ENCODE data around the gene KMT2A.

KMT2A gene

GRCh38 chr11:118434123-118434552 lies 2.2 kb upstream of the KMT2A start:
- peaks cover 1% of the 10 kb centered on the region for H3K36me3 ChIP-seq (ENCODE audit: insufficient read depth, low read length)
- no peaks in the 10 kb centered on the region for H3K27me3 ChIP-seq (ENCODE audit: insufficient read depth, low read length, poor library complexity)
- H4K20me1 ChIP-seq (ENCODE audit: insufficient read depth, low read length): peaks cover 21% of the 10 kb centered on the region
- peak overlapping the region; percentile 94 for H3K9ac ChIP-seq (ENCODE audit: low read depth, low read length)
- peak overlapping the region; percentile 98 for H3K27ac ChIP-seq (ENCODE audit: low read length)
- no peaks in the 10 kb centered on the region for H3K9me3 ChIP-seq (ENCODE audit: insufficient read depth, low read length, severe bottlenecking)
- DNase-seq: no peak
- ATAC-seq (ENCODE audit: insufficient read depth, low read depth): no peak
- H3K4me3 ChIP-seq (ENCODE audit: low read depth in 1 of 2, low read length in 2 of 2): peak overlapping the region; percentile 54 to 72; a peak in 3 of 4 replicates
- H3K4me2 ChIP-seq (ENCODE audit: insufficient read depth, low read length): peak overlapping the region; percentile 80
- H3K79me2 ChIP-seq (ENCODE audit: insufficient read depth, low read length): peaks cover 38% of the 10 kb centered on the region
- peaks cover 31% of the 10 kb centered on the region for H3K4me1 ChIP-seq (ENCODE audit: insufficient read depth, low read length)
- peak overlapping the region; percentile 82 for H2AFZ ChIP-seq (ENCODE audit: low read depth, low read length)
- TF ChIP-seq EZH2 (IDR thresholded peaks at IDR 0.05; ENCODE audit: borderline replicate concordance, low read depth, low read length, severe bottlenecking) (no peak), CTCF (IDR thresholded peaks at IDR 0.05; ENCODE audit: borderline replicate concordance, extremely low read depth, low read length, poor library complexity, severe bottlenecking) (no peak)

DNA sequence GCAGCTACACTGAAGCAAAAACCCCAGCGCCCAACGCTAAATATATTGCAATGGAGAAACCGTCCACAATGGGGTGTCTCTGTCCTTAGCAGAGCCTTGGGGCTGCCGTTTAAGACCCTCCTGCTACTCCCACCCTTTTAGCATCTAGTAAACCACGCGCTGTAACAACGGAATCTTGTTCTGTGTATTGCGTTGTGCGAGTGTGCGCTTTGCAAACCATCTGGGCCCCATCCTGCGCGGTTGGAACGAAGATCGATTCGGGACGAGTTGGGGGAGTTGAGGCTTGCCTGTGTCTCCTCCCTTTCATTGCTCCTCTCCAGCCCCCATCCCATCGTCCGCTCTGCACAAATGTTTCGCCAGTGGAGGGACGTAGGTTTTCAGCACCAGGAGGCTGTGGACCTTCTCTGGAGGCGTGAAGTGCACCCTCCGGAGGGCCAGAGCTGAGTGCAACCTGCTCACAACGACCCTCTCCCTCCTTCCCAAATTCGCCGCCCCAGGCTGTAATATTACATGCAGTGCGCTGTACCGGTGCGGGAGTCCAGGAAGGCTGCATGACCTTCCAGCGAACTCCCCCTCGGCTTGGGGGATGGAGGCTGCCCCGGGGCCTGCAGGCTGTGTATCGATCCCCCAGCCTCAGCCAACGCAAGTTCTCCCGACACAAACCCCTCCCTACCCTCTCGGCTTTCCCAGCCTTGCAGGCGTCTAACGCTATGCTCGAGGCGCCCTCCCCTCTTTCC lies 1.6 kb upstream of the KMT2A start:
- H3K4me3 ChIP-seq (ENCODE audit: low read depth in 1 of 2, low read length in 2 of 2): peak overlapping the region; percentile 54 to 72; a peak in 3 of 4 replicates
- DNase-seq: peak; percentile 72
- peak; percentile 20 for ATAC-seq (ENCODE audit: insufficient read depth, low read depth)

DNA sequence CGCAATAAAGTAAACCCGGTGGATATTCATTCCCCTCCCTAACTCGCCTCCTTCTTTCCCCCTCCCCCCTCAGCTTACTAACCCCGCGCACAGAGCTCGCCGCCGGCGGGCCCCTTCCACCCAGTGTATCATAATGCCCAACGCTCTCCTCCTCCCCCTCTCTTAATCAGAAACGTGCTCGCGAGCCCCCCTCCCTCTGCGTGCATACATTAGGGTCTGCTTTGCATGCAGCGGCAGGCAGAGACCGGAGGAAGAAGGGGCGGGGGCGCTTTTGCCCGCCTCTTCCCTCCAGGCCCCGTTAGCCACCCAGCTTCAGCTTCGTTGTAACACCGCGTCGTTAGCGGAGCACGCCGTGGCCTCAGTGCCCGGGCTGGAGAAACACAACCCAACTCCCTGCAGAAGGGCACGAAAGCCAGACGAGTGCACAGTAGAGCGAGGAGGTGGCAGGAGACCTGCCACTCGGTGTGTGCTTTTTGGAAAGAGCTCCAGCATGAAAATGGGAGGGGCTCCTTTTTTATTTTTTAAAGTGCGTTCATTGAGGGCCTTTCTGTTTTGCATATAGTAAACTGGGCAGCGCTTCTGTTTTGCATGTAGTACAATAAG lies 901 bp upstream of the KMT2A start:
- Histone ChIP-seq H3K79me2 (ENCODE audit: insufficient read depth, low read length) (peaks cover 51% of the 10 kb centered on the region), H3K9ac (ENCODE audit: low read depth, low read length) (peak overlapping the region; percentile 94), H3K9me3 (ENCODE audit: insufficient read depth, low read length, severe bottlenecking) (no peaks in the 10 kb centered on the region), H3K27ac (ENCODE audit: low read length) (peak overlapping the region; percentile 98), H3K36me3 (ENCODE audit: insufficient read depth, low read length) (peaks cover 14% of the 10 kb centered on the region), H3K4me1 (ENCODE audit: insufficient read depth, low read length) (peaks cover 44% of the 10 kb centered on the region), H4K20me1 (ENCODE audit: insufficient read depth, low read length) (peaks cover 34% of the 10 kb centered on the region), H3K4me3 (ENCODE audit: low read depth in 1 of 2, low read length in 2 of 2) (peak overlapping the region; percentile 54 to 72; a peak in 3 of 4 replicates), H3K4me2 (ENCODE audit: insufficient read depth, low read length) (peak overlapping the region; percentile 80), H3K27me3 (ENCODE audit: insufficient read depth, low read length, poor library complexity) (no peaks in the 10 kb centered on the region), H2AFZ (ENCODE audit: low read depth, low read length) (peak overlapping the region; percentile 82)
- TF ChIP-seq CTCF (IDR thresholded peaks at IDR 0.05; ENCODE audit: borderline replicate concordance, extremely low read depth, low read length, poor library complexity, severe bottlenecking): no peak
- DNase-seq (peak; percentile 95), ATAC-seq (ENCODE audit: insufficient read depth, low read depth) (peak; percentile 71)

More for the DNA sequence above, 1.6 kb upstream of the KMT2A start:
- Histone ChIP-seq H3K27me3 (ENCODE audit: insufficient read depth, low read length, poor library complexity) (no peaks in the 10 kb centered on the region), H3K4me1 (ENCODE audit: insufficient read depth, low read length) (peaks cover 37% of the 10 kb centered on the region), H3K36me3 (ENCODE audit: insufficient read depth, low read length) (peaks cover 7% of the 10 kb centered on the region), H3K4me2 (ENCODE audit: insufficient read depth, low read length) (peak overlapping the region; percentile 80), H4K20me1 (ENCODE audit: insufficient read depth, low read length) (peaks cover 27% of the 10 kb centered on the region), H2AFZ (ENCODE audit: low read depth, low read length) (peak overlapping the region; percentile 82), H3K79me2 (ENCODE audit: insufficient read depth, low read length) (peaks cover 44% of the 10 kb centered on the region), H3K9me3 (ENCODE audit: insufficient read depth, low read length, severe bottlenecking) (no peaks in the 10 kb centered on the region), H3K9ac (ENCODE audit: low read depth, low read length) (peak overlapping the region; percentile 94), H3K27ac (ENCODE audit: low read length) (peak overlapping the region; percentile 98)
- TF ChIP-seq EZH2 (IDR thresholded peaks at IDR 0.05; ENCODE audit: borderline replicate concordance, low read depth, low read length, severe bottlenecking) (no peak), CTCF (IDR thresholded peaks at IDR 0.05; ENCODE audit: borderline replicate concordance, extremely low read depth, low read length, poor library complexity, severe bottlenecking) (peak; percentile 40)

Data from DND-41 (cell line).